GM21723 (cell line): ENCODE data around the gene KCNH2.

Source experiments
- ATAC-seq: cut with Tn5 transposase; IDR thresholded peaks from one replicate; pipeline ENCODE4 v1.9.1; 2021; ENCODE audit warnings: mild to moderate bottlenecking, moderate library complexity; ENCODE audit not compliant: unreplicated experiment

KCNH2 gene

GRCh38 chr7:150962553-150963399 lies 15.3 kb downstream of the KCNH2 start:
- no peak for ATAC-seq

GRCh38 chr7:150962290-150962552 lies 15.9 kb downstream of the KCNH2 start:
- no peak for ATAC-seq

- ATAC-seq: no peak
These were observed 16.4 kb downstream of the KCNH2 start for GRCh38 chr7:150961510-150962289.

- ATAC-seq: no peak
These were observed 18.1 kb downstream of the KCNH2 start for GRCh38 chr7:150959739-150960734.

GRCh38 chr7:150959081-150959480 lies 19.0 kb downstream of the KCNH2 start:
- no peak for ATAC-seq

- ATAC-seq: no peak
These were observed 19.5 kb downstream of the KCNH2 start for GRCh38 chr7:150958597-150958996.

GRCh38 chr7:150958062-150958552 lies 20.0 kb downstream of the KCNH2 start:
- ATAC-seq: no peak

GRCh38 chr7:150957133-150958020 lies 20.7 kb downstream of the KCNH2 start:
- no peak for ATAC-seq

GRCh38 chr7:150956395-150957132 lies 21.6 kb downstream of the KCNH2 start:
- no peak for ATAC-seq

GRCh38 chr7:150955519-150956394 lies 22.4 kb downstream of the KCNH2 start:
- no peak for ATAC-seq

GRCh38 chr7:150954986-150955518 lies 23.1 kb downstream of the KCNH2 start:
- ATAC-seq: no peak

- ATAC-seq: no peak
These were observed 23.7 kb downstream of the KCNH2 start for GRCh38 chr7:150954201-150954985.

GRCh38 chr7:150953061-150953997 lies 24.8 kb downstream of the KCNH2 start:
- no peak for ATAC-seq

- ATAC-seq: no peak
These were observed 25.6 kb downstream of the KCNH2 start for GRCh38 chr7:150952331-150953050.

GRCh38 chr7:150951521-150951920 lies 26.6 kb downstream of the KCNH2 start:
- ATAC-seq: no peak

- no peak for ATAC-seq
These were observed 27.0 kb downstream of the KCNH2 start for GRCh38 chr7:150951181-150951520.
